CD4-positive, alpha-beta T cell (primary cell): ENCODE results near the gene ZNF516. TPM values are rescaled to one million over a fixed set of nuclear protein-coding genes. Genes with fewer than 3 reads are reported as not detected.

Source experiments
- ATAC-seq: fragments of 200-7000 bp; cut with Tn5 transposase; one replicate; pipeline ENCODE4 v1.10.0; 2022; ENCODE audit warnings: mild to moderate bottlenecking; ENCODE audit not compliant: poor library complexity
- CTCF ChIA-PET: fragments of 350-600 bp; sonication (Branson Sonifier 250); formaldehyde crosslinking; loops from one replicate; lab custom pipeline; 2021; ENCODE audit warnings: antibody characterized with exemption, inconsistent platforms; lab: Charles Lee
- POLR2A ChIA-PET: fragments of 350-600 bp; sonication (Branson Sonifier 250); formaldehyde crosslinking; loops from one replicate; lab custom pipeline; 2021; ENCODE audit warnings: antibody characterized with exemption, inconsistent platforms; lab: Charles Lee
- DNase-seq, 14 experiments: peaks; one replicate each; pipeline ENCODE4 v3.0.0-alpha.2; 2013 to 2020; ENCODE audit warnings: mixed read lengths in 2 of 14
- H3K27ac ChIP-seq, 2 donors: one replicate each; pipeline versions ENCODE4 v1.5.1 to v1.7.0; 2013; ENCODE audit warnings: low read length in 2 of 2, low read depth in 1 of 2, mild to moderate bottlenecking in 1 of 2
- H3K27me3 ChIP-seq, 2 experiments: 1 replicate in 1 of 2; 2 replicates in 1 of 2; pipeline versions ENCODE4 v1.6.1 to v1.7.0; 2013; ENCODE audit warnings: low read length in 2 of 2, control low read depth in 1 of 2, mild to moderate bottlenecking in 1 of 2, moderate library complexity in 1 of 2; ENCODE audit not compliant: insufficient read depth in 2 of 2, control insufficient read depth in 1 of 2
- H3K36me3 ChIP-seq: one replicate; pipeline ENCODE4 v1.6.1; 2013; ENCODE audit warnings: low read length, control low read depth; ENCODE audit not compliant: insufficient read depth
- H3K4me1 ChIP-seq: one replicate; pipeline ENCODE4 v1.6.1; 2013; ENCODE audit warnings: low read length, control low read depth; ENCODE audit not compliant: insufficient read depth
- H3K4me3 ChIP-seq: one replicate; pipeline ENCODE4 v1.5.1; 2013; ENCODE audit warnings: mild to moderate bottlenecking, low read length, moderate library complexity
- H3K9me3 ChIP-seq, 2 experiments: 1 replicate in 1 of 2; 2 replicates in 1 of 2; pipeline versions ENCODE4 v1.6.1 to v1.7.0; 2013; ENCODE audit warnings: low read length in 2 of 2, mild to moderate bottlenecking in 2 of 2, control low read depth in 1 of 2, moderate library complexity in 1 of 2; ENCODE audit not compliant: control insufficient read depth in 1 of 2, insufficient read depth in 1 of 2
- H3K27ac Mint-ChIP-seq: one replicate; pipeline ENCODE4 v1.8.0; 2020; ENCODE audit warnings: mixed read lengths
- H3K27me3 Mint-ChIP-seq: one replicate; pipeline ENCODE4 v1.8.0; 2021; ENCODE audit warnings: mixed read lengths
- H3K36me3 Mint-ChIP-seq: one replicate; pipeline ENCODE4 v1.8.0; 2021; ENCODE audit warnings: low read depth, mixed read lengths
- H3K4me1 Mint-ChIP-seq: one replicate; pipeline ENCODE4 v1.8.0; 2021; ENCODE audit warnings: low read depth, mixed read lengths
- H3K4me3 Mint-ChIP-seq: one replicate; pipeline ENCODE4 v1.8.0; 2020; ENCODE audit warnings: mild to moderate bottlenecking, mixed read lengths
- H3K9me3 Mint-ChIP-seq: one replicate; pipeline ENCODE4 v1.8.0; 2020; ENCODE audit warnings: mixed read lengths
- CTCF ChIP-seq: fragments of 200-600 bp; IDR thresholded peaks from one replicate; pipeline ENCODE4 v1.8.0; 2022; ENCODE audit warnings: antibody characterized with exemption, mild to moderate bottlenecking
- intact Hi-C, 2 experiments: fragments of 100-400 bp; cut with DNase I in 1 of 2; cut with micrococcal nuclease in 1 of 2; formaldehyde crosslinking; loops; one replicate each; pipeline versions ENCODE4 v1.15.1 to v1.9.0; 2023 to 2025; cut with DNase I, micrococcal nuclease
- total RNA-seq, 174 experiments: library from RNA in 2 of 174; stranded (reverse) in 2 of 174; gene quantifications; one replicate each; pipeline ENCODE4 v1.2.3 and lab custom pipeline; 2021 to 2026

ZNF516 gene
- total RNA-seq, 2 experiments from 2014 or later, result 22.4 to 29.3 TPM

GRCh38 chr18:76399613-76400391, 95.2 kb downstream of the ZNF516 start:
- DNase-seq, result no peak

DNA sequence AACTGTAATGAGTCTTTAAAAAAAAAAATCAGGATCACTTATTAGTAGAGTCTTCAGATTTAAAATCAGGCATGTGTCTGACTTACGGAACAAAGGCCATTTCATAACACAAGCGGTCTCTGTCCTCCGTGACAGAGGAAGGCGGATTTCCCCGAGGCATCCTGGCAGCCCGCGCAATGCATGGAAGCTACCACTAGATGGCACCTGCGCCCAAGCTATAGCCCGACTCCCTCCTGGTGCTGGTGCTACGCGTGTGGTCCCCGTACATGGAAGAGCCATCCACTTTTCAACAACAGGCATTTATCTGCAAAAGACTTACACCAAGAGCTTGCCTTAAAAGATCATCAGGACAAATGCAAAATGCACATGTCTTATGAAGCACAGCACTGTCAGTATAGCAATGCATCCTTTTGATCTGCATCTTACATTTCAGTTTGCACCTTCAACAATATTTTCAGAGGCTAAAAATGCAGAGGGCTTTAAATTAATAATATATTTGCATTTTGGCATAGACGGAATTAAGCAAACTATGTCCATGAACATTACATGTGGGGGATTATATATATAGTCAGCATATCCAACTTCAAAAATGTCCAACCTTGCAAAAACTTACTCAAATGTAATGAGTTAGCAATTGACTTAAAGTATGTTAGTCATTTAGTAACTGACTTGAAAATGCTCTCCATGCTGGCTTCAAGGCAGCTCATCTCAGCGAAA, 96.0 kb downstream of the ZNF516 start:
- Histone ChIP-seq H3K4me1 (peaks cover 6% of the 10 kb centered on the region), H3K4me3 (no peak overlapping the region), H3K36me3 (no peaks in the 10 kb centered on the region), H3K27me3 (no peaks in the 10 kb centered on the region), H3K9me3 (peaks cover 0 to 3% of the 10 kb centered on the region in 2 experiments), H3K27ac (no peak overlapping the region)
- peak; percentile 97 for TF ChIP-seq CTCF
- H3K4me1 Mint-ChIP-seq, result peaks cover 26% of the 10 kb centered on the region
- intact Hi-C loops, result loop anchor here (1.0 to 5.0 kb wide), 5 partner anchors 221 to 403 kb away; no protein-coding TSS in a partner anchor
- no peaks in the 10 kb centered on the region for H3K27me3 Mint-ChIP-seq
- no peak overlapping the region for H3K27ac Mint-ChIP-seq
- POLR2A ChIA-PET, result interaction anchor here (0.7 to 1.1 kb wide), 3 partner anchors 21 to 404 kb away, joined by 3 read pairs; no protein-coding TSS in a partner anchor
- ATAC-seq (peak; percentile 94), DNase-seq (peak; percentile 57 to 87 (median 72))
- CTCF ChIA-PET, result interaction anchor here (0.7 to 3.0 kb wide), 10 partner anchors 10 to 323 kb away, joined by 3 to 26 read pairs (median 4); no protein-coding TSS in a partner anchor
- no peaks in the 10 kb centered on the region for H3K36me3 Mint-ChIP-seq
- no peak overlapping the region for H3K4me3 Mint-ChIP-seq
- H3K9me3 Mint-ChIP-seq, result no peaks in the 10 kb centered on the region

More at GRCh38 chr18:76399613-76400391, 95.2 kb downstream of the ZNF516 start:
- ChIA-PET POLR2A (interaction anchor here (1.1 to 1.5 kb wide), 2 partner anchors 310 to 404 kb away, joined by 3 to 4 read pairs; no protein-coding TSS in a partner anchor), CTCF (interaction anchor here (0.9 to 3.0 kb wide), 6 partner anchors 9 to 322 kb away, joined by 3 to 26 read pairs (median 4); no protein-coding TSS in a partner anchor)
- Histone ChIP-seq H3K4me3 (no peak overlapping the region), H3K9me3 (peaks cover 0 to 3% of the 10 kb centered on the region in 2 experiments), H3K27ac (no peak overlapping the region), H3K36me3 (no peaks in the 10 kb centered on the region), H3K27me3 (no peaks in the 10 kb centered on the region), H3K4me1 (peaks cover 6% of the 10 kb centered on the region)
- Mint-ChIP-seq H3K4me1 (peaks cover 32% of the 10 kb centered on the region), H3K9me3 (no peaks in the 10 kb centered on the region), H3K36me3 (no peaks in the 10 kb centered on the region), H3K4me3 (no peak overlapping the region), H3K27me3 (no peaks in the 10 kb centered on the region), H3K27ac (no peak overlapping the region)
- TF ChIP-seq CTCF, result no peak
- intact Hi-C loops, result loop anchor here (1.0 to 5.0 kb wide), 5 partner anchors 220 to 402 kb away; no protein-coding TSS in a partner anchor
- ATAC-seq, result no peak

DNA sequence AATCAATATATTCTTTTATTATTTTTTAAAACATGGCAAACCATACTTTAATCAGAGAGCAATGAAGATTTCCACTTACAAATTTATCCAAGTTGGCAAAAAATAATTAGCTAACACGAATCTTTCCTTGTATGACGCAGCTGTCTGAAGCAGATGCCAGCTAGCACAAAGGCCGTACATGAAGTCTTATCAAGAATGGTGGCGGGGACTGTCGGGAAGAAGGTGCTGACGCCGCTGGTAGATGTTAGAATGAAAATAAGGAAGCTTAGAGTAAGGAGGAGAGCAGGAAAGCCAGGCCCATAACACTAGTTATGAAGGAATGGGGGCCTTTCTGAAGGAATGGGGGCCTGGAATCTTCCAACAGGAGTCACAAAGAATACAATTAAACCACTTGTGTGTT, 96.7 kb downstream of the ZNF516 start:
- Histone ChIP-seq H3K27ac (no peak overlapping the region), H3K36me3 (no peaks in the 10 kb centered on the region), H3K4me3 (no peak overlapping the region), H3K27me3 (no peaks in the 10 kb centered on the region), H3K4me1 (peaks cover 6% of the 10 kb centered on the region), H3K9me3 (peaks cover 0 to 3% of the 10 kb centered on the region in 2 experiments)
- H3K27ac Mint-ChIP-seq, result no peak overlapping the region
- ChIA-PET POLR2A (interaction anchor here (1.0 to 1.1 kb wide), 2 partner anchors 312 to 405 kb away, joined by 3 read pairs; no protein-coding TSS in a partner anchor), CTCF (interaction anchor here (0.8 to 3.0 kb wide), 6 partner anchors 38 to 323 kb away, joined by 3 to 26 read pairs (median 4); no protein-coding TSS in a partner anchor)
- no peak for DNase-seq
- peaks cover 23% of the 10 kb centered on the region for H3K4me1 Mint-ChIP-seq
- no peaks in the 10 kb centered on the region for H3K9me3 Mint-ChIP-seq
- H3K4me3 Mint-ChIP-seq, result no peak overlapping the region
- no peaks in the 10 kb centered on the region for H3K36me3 Mint-ChIP-seq
- H3K27me3 Mint-ChIP-seq, result no peaks in the 10 kb centered on the region
- intact Hi-C loops, result loop anchor here (2.0 to 5.0 kb wide), 3 partner anchors 223 to 404 kb away; no protein-coding TSS in a partner anchor
- no peak for ATAC-seq
- TF ChIP-seq CTCF, result no peak
